Medulla oblongata (tissue), 1 donor: Measurements from ENCODE around the gene BCDIN3D.
"Not testable (repeated sequence)": the region's sequence is repeated elsewhere in the genome, so short reads cannot be mapped to it uniquely, and the experiment has no call there.

Experiments
- DNase-seq: peaks from one replicate; pipeline ENCODE4 v3.0.0-alpha.2; 2015; ENCODE audit errors: extremely low spot score

BCDIN3D gene

GRCh38 chr12:49860921-49861320, 18.0 kb upstream of the BCDIN3D start:
- DNase-seq, result not testable (repeated sequence)

GRCh38 chr12:49855890-49856289, 13.0 kb upstream of the BCDIN3D start:
- not testable (repeated sequence) for DNase-seq

GRCh38 chr12:49854976-49855375, 12.1 kb upstream of the BCDIN3D start:
- DNase-seq, result no peak

GRCh38 chr12:49853671-49854070, 10.8 kb upstream of the BCDIN3D start:
- DNase-seq, result no peak

GRCh38 chr12:49847161-49847560, 4.3 kb upstream of the BCDIN3D start:
- no peak for DNase-seq

GRCh38 chr12:49846032-49846431, 3.1 kb upstream of the BCDIN3D start:
- no peak for DNase-seq

- DNase-seq, result no peak
These were observed 1.1 kb upstream of the BCDIN3D start for GRCh38 chr12:49843876-49844437.

GRCh38 chr12:49843411-49843810, 505 bp upstream of the BCDIN3D start:
- DNase-seq, result no peak

GRCh38 chr12:49838973-49839633, 3.8 kb downstream of the BCDIN3D start:
- peak; percentile 55 for DNase-seq

GRCh38 chr12:49832836-49833421, 10.0 kb downstream of the BCDIN3D start:
- no peak for DNase-seq

- no peak for DNase-seq
These were observed 11.2 kb downstream of the BCDIN3D start for GRCh38 chr12:49831717-49832116.

GRCh38 chr12:49828133-49829091, 14.5 kb downstream of the BCDIN3D start, which contains the start of gene NCKAP5L:
TSS of gene NCKAP5L (minus strand) at chr12:49828413. CDS start at chr12:49804044, 24,369 bp downstream.
- peak; percentile 96 for DNase-seq

- peak; percentile 75 for DNase-seq
These were observed 15.4 kb downstream of the BCDIN3D start for GRCh38 chr12:49827401-49828099.

GRCh38 chr12:49827051-49827400, 15.9 kb downstream of the BCDIN3D start:
- no peak for DNase-seq

GRCh38 chr12:49825971-49826421, 16.9 kb downstream of the BCDIN3D start:
- DNase-seq, result no peak

GRCh38 chr12:49825360-49825970, 17.4 kb downstream of the BCDIN3D start:
- DNase-seq, result peak; percentile 46

- DNase-seq, result peak; percentile 75
These were observed 18.0 kb downstream of the BCDIN3D start for GRCh38 chr12:49824895-49825294.

GRCh38 chr12:49824416-49824815, 18.5 kb downstream of the BCDIN3D start:
- DNase-seq, result no peak

GRCh38 chr12:49823951-49824350, 19.0 kb downstream of the BCDIN3D start:
- DNase-seq, result no peak

- DNase-seq, result no peak
These were observed 19.6 kb downstream of the BCDIN3D start for GRCh38 chr12:49823350-49823749.
